K562 (cell line): ENCODE data around the gene CLIP1. TPM values are rescaled to one million over a fixed set of nuclear protein-coding genes. Genes with fewer than 3 reads are reported as not detected.

Experiments used
- CEBPG ChIP-seq, 3 experiments: fragments of 200-800 bp in 1 of 3; sonication (Bioruptor generic) in 1 of 3; sonication (generic) in 1 of 3; formaldehyde crosslinking in 1 of 3; IDR thresholded peaks in 2 of 3; conservative IDR thresholded peaks in 1 of 3; 2 replicates each; pipeline versions ENCODE4 v1.6.1 to v1.8.0; 2016 to 2022; ENCODE audit warnings: missing compliant biosample characterization in 2 of 3, missing genetic modification characterization in 2 of 3, mild to moderate bottlenecking in 1 of 3, missing genetic modification reagents in 1 of 3
- CHD1 ChIP-seq: fragments of 200-600 bp; sonication (generic); IDR thresholded peaks from one replicate; pipeline ENCODE4 v1.6.1; 2012; ENCODE audit warnings: mild to moderate bottlenecking, moderate library complexity, low read length, inconsistent platforms
- ETV5 ChIP-seq: sonication (generic); formaldehyde crosslinking; IDR thresholded peaks from 2 replicates; pipeline ENCODE4 v1.4.0; 2020; ENCODE audit warnings: low read depth, mild to moderate bottlenecking, missing genetic modification reagents
- KLF10 ChIP-seq: fragments of 250-450 bp; sonication (Bioruptor Pico); IDR thresholded peaks from 2 replicates; pipeline ENCODE4 v1.6.1; 2021; ENCODE audit warnings: matching md5 sums
- NFE2L1 ChIP-seq: fragments of 450-650 bp; IDR thresholded peaks from 2 replicates; pipeline ENCODE4 v1.6.1; 2016; ENCODE audit warnings: missing genetic modification characterization, low read depth, mild to moderate bottlenecking, missing compliant biosample characterization, moderate library complexity, borderline replicate concordance
- SMAD4 ChIP-seq: fragments of 250-450 bp; sonication (Bioruptor Pico); conservative IDR thresholded peaks from 2 replicates; pipeline ENCODE4 v1.8.0; 2021; ENCODE audit warnings: inconsistent platforms, mild to moderate bottlenecking, moderate library complexity
- TAL1 ChIP-seq: fragments of 450-650 bp; IDR thresholded peaks from 2 replicates; pipeline ENCODE4 v1.6.1; 2016; ENCODE audit warnings: mild to moderate bottlenecking
- XRCC3 ChIP-seq: fragments of 450-650 bp; IDR thresholded peaks from 2 replicates; pipeline ENCODE4 v1.6.1; 2017; ENCODE audit warnings: mild to moderate bottlenecking, moderate library complexity
- ZKSCAN3 ChIP-seq: fragments of 250-450 bp; sonication (Bioruptor Pico); IDR thresholded peaks from 2 replicates; pipeline ENCODE4 v1.4.0; 2020
- ZNF263 ChIP-seq: sonication (generic); formaldehyde crosslinking; IDR thresholded peaks from 2 replicates; pipeline ENCODE4 v1.8.0; 2022; ENCODE audit warnings: mild to moderate bottlenecking, missing genetic modification reagents, borderline replicate concordance
- ZNF780A ChIP-seq: fragments of 250-450 bp; sonication (Bioruptor Pico); IDR thresholded peaks from 2 replicates; pipeline ENCODE4 v1.5.0; 2021; ENCODE audit warnings: mild to moderate bottlenecking
- polyA plus RNA-seq, 8 experiments: library from polyadenylated mRNA; depleted of rRNA in 4 of 8; stranded (reverse) in 5 of 8; unstranded in 3 of 8; fragments of >200 nt; fragmentation: Nextera tagmentation in 2 of 8; fragmentation: Illumina TruSeq in 1 of 8; extraction: Ambion mirVana in 2 of 8; extraction: Trizol in 1 of 8; gene quantifications; 2 replicates each; pipeline versions ENCODE4 v1.2.1 to v1.2.3, GENCODE V29; 2011 to 2014; ENCODE audit warnings: inconsistent platforms in 1 of 8, missing spikeins in 1 of 8
- total RNA-seq, 7 experiments: library from RNA; depleted of rRNA in 6 of 7; stranded (reverse); fragments of >200 nt in 6 of 7; fragmentation: Illumina TruSeq in 2 of 7; extraction: Trizol in 2 of 7; gene quantifications; 2 replicates each; pipeline versions ENCODE4 v1.2.1 to v1.2.3, GENCODE V29; 2011 to 2021; ENCODE audit warnings: low replicate concordance in 1 of 7
- TF ChIP-seq, protein P1 (sequence below): fragments of 250-450 bp; sonication (Bioruptor Pico); IDR thresholded peaks from 2 replicates; pipeline ENCODE4 v1.5.0; 2022; ENCODE audit warnings: mild to moderate bottlenecking
- TF ChIP-seq, protein P2 (sequence below): fragments of 450-650 bp; IDR thresholded peaks from 2 replicates; pipeline ENCODE4 v1.6.1; 2016; ENCODE audit warnings: low read depth
- TF ChIP-seq, protein P3 (sequence below), 2 experiments: fragments of 200-800 bp in 1 of 2; sonication (Bioruptor generic) in 1 of 2; sonication (generic) in 1 of 2; formaldehyde crosslinking in 1 of 2; IDR thresholded peaks in 1 of 2; conservative IDR thresholded peaks in 1 of 2; 2 replicates each; pipeline versions ENCODE4 v1.5.0 to v1.6.1; 2016 to 2020; ENCODE audit warnings: missing compliant biosample characterization in 1 of 2, missing genetic modification characterization in 1 of 2, missing genetic modification reagents in 1 of 2

CLIP1 gene
- total and polyA plus RNA-seq, 9 of the 15 experiments (the other 6 are each of a cell fraction or from before 2014, with no cell fraction given): 5.8 to 33.9 (median 27.6) TPM

DNA sequence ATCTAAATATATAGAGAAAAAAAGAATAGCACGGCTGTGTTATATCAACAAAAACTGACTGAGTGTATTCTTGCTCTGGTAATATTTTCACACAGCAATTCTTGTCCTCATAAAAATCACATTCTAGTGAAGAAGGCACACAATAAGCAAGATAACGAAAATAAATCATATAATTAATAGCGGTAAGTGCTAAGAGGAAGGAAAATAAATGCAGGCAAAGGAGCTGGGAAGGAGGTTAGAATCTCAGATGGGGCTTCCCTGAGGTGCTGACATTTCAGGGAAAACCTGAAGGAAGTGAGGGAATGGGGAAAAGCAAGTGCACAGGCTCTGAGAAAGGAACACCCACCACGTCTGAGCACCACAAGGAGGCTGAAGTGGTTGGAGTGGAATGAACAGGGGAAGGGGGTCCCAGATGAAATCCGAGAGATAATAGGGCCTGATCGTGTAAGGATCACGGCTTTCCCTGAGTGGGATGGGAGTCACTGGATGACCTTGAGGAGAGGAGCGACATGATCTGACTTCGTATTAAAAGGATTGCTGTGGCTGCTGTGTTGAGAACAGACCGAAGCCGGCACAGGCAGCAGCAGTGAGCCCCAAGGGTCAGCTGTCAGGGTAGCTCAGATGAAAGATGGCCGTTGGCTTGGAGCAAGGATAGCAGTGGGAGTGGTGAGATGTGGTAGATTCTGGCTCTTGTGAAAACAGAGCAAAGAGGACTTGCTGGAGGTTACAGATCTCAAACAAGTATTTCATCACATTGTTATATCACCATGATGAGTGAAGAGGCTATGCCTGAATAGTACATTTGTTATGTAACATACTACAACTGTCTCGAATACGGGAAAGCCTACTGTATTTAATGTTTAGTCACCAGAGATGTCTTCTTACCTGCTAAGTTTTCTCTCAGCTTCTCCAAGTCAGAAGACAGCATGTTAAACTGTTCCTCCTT lies 89.1 kb downstream of the CLIP1 start (continued):
- peak; percentile 52; the same call in 1 of the 2 replicates for TF ChIP-seq TAL1
- TF ChIP-seq ZKSCAN3 (CRISPR knock-in tag): no peak
- peak; percentile 96 for TF ChIP-seq CEBPG (CRISPR knock-in tag; IDR thresholded peaks at IDR 0.05)
- TF ChIP-seq CEBPG (tag; conservative IDR thresholded peaks at IDR 0.05 in 1 of 2, IDR thresholded peaks at IDR 0.05 in 1 of 2): peak; percentile 98 to 100
- no peak for TF ChIP-seq XRCC3
- peak; percentile 74 for TF ChIP-seq CHD1
- TF ChIP-seq ETV5 (CRISPR knock-in tag): peak; percentile 43; the same call in 1 of the 2 replicates
- peak; percentile 84 for TF ChIP-seq SMAD4 (CRISPR knock-in tag)
- no peak for TF ChIP-seq ZNF780A (CRISPR knock-in tag)
- TF ChIP-seq, protein P1, sequence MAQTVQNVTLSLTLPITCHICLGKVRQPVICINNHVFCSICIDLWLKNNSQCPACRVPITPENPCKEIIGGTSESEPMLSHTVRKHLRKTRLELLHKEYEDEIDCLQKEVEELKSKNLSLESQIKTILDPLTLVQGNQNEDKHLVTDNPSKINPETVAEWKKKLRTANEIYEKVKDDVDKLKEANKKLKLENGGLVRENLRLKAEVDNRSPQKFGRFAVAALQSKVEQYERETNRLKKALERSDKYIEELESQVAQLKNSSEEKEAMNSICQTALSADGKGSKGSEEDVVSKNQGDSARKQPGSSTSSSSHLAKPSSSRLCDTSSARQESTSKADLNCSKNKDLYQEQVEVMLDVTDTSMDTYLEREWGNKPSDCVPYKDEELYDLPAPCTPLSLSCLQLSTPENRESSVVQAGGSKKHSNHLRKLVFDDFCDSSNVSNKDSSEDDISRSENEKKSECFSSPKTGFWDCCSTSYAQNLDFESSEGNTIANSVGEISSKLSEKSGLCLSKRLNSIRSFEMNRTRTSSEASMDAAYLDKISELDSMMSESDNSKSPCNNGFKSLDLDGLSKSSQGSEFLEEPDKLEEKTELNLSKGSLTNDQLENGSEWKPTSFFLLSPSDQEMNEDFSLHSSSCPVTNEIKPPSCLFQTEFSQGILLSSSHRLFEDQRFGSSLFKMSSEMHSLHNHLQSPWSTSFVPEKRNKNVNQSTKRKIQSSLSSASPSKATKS (CRISPR knock-in tag): no peak
- peak; percentile 30; the same call in 1 of the 2 replicates for TF ChIP-seq ZNF263 (CRISPR knock-in tag)
- TF ChIP-seq, protein P2, sequence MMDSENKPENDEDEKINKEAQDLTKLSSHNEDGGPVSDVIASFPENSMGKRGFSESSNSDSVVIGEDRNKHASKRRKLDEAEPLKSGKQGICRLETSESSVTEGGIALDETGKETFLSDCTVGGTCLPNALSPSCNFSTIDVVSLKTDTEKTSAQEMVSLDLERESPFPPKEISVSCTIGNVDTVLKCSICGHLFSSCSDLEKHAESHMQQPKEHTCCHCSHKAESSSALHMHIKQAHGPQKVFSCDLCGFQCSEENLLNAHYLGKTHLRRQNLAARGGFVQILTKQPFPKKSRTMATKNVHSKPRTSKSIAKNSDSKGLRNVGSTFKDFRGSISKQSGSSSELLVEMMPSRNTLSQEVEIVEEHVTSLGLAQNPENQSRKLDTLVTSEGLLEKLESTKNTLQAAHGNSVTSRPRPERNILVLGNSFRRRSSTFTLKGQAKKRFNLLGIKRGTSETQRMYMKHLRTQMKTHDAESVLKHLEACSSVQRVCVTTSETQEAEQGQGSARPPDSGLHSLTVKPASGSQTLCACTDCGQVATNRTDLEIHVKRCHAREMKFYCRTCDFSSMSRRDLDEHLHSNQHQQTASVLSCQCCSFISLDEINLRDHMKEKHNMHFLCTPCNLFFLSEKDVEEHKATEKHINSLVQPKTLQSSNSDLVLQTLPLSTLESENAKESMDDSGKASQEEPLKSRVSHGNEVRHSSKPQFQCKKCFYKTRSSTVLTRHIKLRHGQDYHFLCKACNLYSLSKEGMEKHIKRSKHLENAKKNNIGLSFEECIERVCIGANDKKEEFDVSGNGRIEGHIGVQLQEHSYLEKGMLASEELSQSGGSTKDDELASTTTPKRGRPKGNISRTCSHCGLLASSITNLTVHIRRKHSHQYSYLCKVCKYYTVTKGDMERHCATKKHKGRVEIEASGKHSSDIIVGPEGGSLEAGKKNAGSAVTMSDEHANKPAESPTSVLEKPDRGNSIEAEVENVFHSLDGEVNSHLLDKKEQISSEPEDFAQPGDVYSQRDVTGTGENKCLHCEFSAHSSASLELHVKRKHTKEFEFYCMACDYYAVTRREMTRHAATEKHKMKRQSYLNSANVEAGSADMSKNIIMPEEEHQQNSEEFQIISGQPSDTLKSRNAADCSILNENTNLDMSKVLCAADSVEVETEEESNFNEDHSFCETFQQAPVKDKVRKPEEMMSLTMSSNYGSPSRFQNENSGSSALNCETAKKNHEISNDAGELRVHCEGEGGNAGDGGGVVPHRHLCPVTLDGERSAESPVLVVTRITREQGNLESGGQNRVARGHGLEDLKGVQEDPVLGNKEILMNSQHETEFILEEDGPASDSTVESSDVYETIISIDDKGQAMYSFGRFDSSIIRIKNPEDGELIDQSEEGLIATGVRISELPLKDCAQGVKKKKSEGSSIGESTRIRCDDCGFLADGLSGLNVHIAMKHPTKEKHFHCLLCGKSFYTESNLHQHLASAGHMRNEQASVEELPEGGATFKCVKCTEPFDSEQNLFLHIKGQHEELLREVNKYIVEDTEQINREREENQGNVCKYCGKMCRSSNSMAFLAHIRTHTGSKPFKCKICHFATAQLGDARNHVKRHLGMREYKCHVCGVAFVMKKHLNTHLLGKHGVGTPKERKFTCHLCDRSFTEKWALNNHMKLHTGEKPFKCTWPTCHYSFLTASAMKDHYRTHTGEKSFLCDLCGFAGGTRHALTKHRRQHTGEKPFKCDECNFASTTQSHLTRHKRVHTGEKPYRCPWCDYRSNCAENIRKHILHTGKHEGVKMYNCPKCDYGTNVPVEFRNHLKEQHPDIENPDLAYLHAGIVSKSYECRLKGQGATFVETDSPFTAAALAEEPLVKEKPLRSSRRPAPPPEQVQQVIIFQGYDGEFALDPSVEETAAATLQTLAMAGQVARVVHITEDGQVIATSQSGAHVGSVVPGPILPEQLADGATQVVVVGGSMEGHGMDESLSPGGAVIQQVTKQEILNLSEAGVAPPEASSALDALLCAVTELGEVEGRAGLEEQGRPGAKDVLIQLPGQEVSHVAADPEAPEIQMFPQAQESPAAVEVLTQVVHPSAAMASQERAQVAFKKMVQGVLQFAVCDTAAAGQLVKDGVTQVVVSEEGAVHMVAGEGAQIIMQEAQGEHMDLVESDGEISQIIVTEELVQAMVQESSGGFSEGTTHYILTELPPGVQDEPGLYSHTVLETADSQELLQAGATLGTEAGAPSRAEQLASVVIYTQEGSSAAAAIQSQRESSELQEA: no peak
- TF ChIP-seq, protein P3, sequence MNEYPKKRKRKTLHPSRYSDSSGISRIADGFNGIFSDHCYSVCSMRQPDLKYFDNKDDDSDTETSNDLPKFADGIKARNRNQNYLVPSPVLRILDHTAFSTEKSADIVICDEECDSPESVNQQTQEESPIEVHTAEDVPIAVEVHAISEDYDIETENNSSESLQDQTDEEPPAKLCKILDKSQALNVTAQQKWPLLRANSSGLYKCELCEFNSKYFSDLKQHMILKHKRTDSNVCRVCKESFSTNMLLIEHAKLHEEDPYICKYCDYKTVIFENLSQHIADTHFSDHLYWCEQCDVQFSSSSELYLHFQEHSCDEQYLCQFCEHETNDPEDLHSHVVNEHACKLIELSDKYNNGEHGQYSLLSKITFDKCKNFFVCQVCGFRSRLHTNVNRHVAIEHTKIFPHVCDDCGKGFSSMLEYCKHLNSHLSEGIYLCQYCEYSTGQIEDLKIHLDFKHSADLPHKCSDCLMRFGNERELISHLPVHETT (CRISPR knock-in tag; conservative IDR thresholded peaks at IDR 0.05 in 1 of 2, IDR thresholded peaks at IDR 0.05 in 1 of 2): peak in 1 of 2 experiments; percentile 76; a peak in 2 of 4 replicates
- 0 out of 2 replicates have a peak, but pooled peaks have one; percentile 2 for TF ChIP-seq NFE2L1 (tag)
- TF ChIP-seq KLF10 (CRISPR knock-in tag): no peak
